Measurements from ENCODE around the gene CHTF18.

CHTF18 gene

DNA sequence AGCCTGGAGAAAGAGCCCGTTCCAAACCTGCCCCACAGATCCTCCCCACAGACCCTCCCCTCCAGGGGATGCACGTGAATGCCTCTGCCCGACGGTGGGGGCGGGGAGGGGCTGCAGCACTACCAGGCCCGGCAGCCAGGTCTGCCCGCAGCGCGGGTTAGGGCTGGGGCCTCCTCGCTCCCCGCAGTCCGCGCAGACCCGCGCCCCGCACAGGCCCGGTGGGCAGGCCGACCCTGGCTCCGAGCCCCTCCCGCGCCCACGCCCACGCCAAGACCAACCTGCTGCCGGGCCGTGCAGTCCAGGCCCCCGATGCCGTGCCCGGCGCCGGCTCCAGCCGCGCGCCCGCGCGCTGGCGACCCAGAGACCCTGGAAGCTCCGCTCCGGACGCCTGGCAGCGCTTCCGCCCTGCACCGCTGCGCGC lies 432 bp upstream of the CHTF18 start, which contains the start of gene RPUSD1:
RPUSD1 (minus strand) TSS at position 404 of the 421 bp plus-strand sequence. CDS start 644 bp downstream, outside the sequence.
- H4K20me1 ChIP-seq (ENCODE audit: control insufficient read depth, insufficient read depth, low read depth, low read length): no peaks in the 10 kb centered on the region; the same call in 1 of the 2 replicates
- peak within 1 kb of the TSS; percentile 33 for H3K27ac ChIP-seq (ENCODE audit: low read depth, low read length)
- H3K9me2 ChIP-seq (replicated peaks; ENCODE audit: control insufficient read depth, low read length): no peaks in the 10 kb centered on the region
- peaks cover 17% of the 10 kb centered on the region for H3K4me1 ChIP-seq (ENCODE audit: control insufficient read depth, low read length)
- peak within 1 kb of the TSS; percentile 90 for H3K4me2 ChIP-seq (ENCODE audit: low read length)
- H3K4me3 ChIP-seq (ENCODE audit: low read length): peak within 1 kb of the TSS; percentile 82
- H3K79me2 ChIP-seq (ENCODE audit: control insufficient read depth, low read length): peaks cover 54% of the 10 kb centered on the region
- H3K36me3 ChIP-seq (ENCODE audit: control insufficient read depth, low read length): peaks cover 64% of the 10 kb centered on the region
- no peaks in the 10 kb centered on the region for H3K9me3 ChIP-seq (ENCODE audit: control insufficient read depth, insufficient read depth, low read length)
- TF ChIP-seq EZH2phosphoT487 (IDR thresholded peaks at IDR 0.05; ENCODE audit: borderline replicate concordance, low read length) (no peak), CTCF (IDR thresholded peaks at IDR 0.05; ENCODE audit: low read depth, low read length, poor library complexity, severe bottlenecking) (no peak)
- peaks cover 3% of the 10 kb centered on the region; the same call in 1 of the 2 replicates for H3K27me3 ChIP-seq (ENCODE audit: control insufficient read depth, low read length)
- no peaks in the 10 kb centered on the region for H3F3A ChIP-seq (ENCODE audit: control insufficient read depth, insufficient read depth)

- TF ChIP-seq CTCF (IDR thresholded peaks at IDR 0.05; ENCODE audit: low read depth, low read length, poor library complexity, severe bottlenecking) (no peak), EZH2phosphoT487 (IDR thresholded peaks at IDR 0.05; ENCODE audit: borderline replicate concordance, low read length) (no peak)
- no peaks in the 10 kb centered on the region for H3F3A ChIP-seq (ENCODE audit: control insufficient read depth, insufficient read depth)
- peaks cover 17% of the 10 kb centered on the region for H3K4me1 ChIP-seq (ENCODE audit: control insufficient read depth, low read length)
- peak overlapping the region; percentile 82 for H3K4me3 ChIP-seq (ENCODE audit: low read length)
- H3K9me2 ChIP-seq (replicated peaks; ENCODE audit: control insufficient read depth, low read length): no peaks in the 10 kb centered on the region
- peaks cover 67% of the 10 kb centered on the region for H3K36me3 ChIP-seq (ENCODE audit: control insufficient read depth, low read length)
- no peaks in the 10 kb centered on the region; the same call in 1 of the 2 replicates for H4K20me1 ChIP-seq (ENCODE audit: control insufficient read depth, insufficient read depth, low read depth, low read length)
- H3K27ac ChIP-seq (ENCODE audit: low read depth, low read length): no peak overlapping the region
- peaks cover 54% of the 10 kb centered on the region for H3K79me2 ChIP-seq (ENCODE audit: control insufficient read depth, low read length)
- H3K9me3 ChIP-seq (ENCODE audit: control insufficient read depth, insufficient read depth, low read length): no peaks in the 10 kb centered on the region
- peak overlapping the region; percentile 90 for H3K4me2 ChIP-seq (ENCODE audit: low read length)
- H3K27me3 ChIP-seq (ENCODE audit: control insufficient read depth, low read length): no peaks in the 10 kb centered on the region
Observed at GRCh38 chr16:789191-789850, 901 bp downstream of the CHTF18 start.

GRCh38 chr16:790086-790485 lies 1.7 kb downstream of the CHTF18 start:
- Histone ChIP-seq H3K27ac (ENCODE audit: low read depth, low read length) (no peak overlapping the region), H3K4me2 (ENCODE audit: low read length) (peak overlapping the region; percentile 90; the same call in 1 of the 2 replicates), H3K36me3 (ENCODE audit: control insufficient read depth, low read length) (peaks cover 63% of the 10 kb centered on the region)

More at GRCh38 chr16:790086-790485, 1.7 kb downstream of the CHTF18 start:
- H3K4me1 ChIP-seq (ENCODE audit: control insufficient read depth, low read length): peaks cover 17% of the 10 kb centered on the region
- TF ChIP-seq CTCF (IDR thresholded peaks at IDR 0.05; ENCODE audit: low read depth, low read length, poor library complexity, severe bottlenecking) (no peak), EZH2phosphoT487 (IDR thresholded peaks at IDR 0.05; ENCODE audit: borderline replicate concordance, low read length) (no peak)
- H3K9me2 ChIP-seq (replicated peaks; ENCODE audit: control insufficient read depth, low read length): no peaks in the 10 kb centered on the region
- H3K79me2 ChIP-seq (ENCODE audit: control insufficient read depth, low read length): peaks cover 54% of the 10 kb centered on the region
- no peak overlapping the region for H3K4me3 ChIP-seq (ENCODE audit: low read length)
- H3F3A ChIP-seq (ENCODE audit: control insufficient read depth, insufficient read depth): no peaks in the 10 kb centered on the region
- H3K9me3 ChIP-seq (ENCODE audit: control insufficient read depth, insufficient read depth, low read length): no peaks in the 10 kb centered on the region
- no peaks in the 10 kb centered on the region for H3K27me3 ChIP-seq (ENCODE audit: control insufficient read depth, low read length)
- no peaks in the 10 kb centered on the region; the same call in 1 of the 2 replicates for H4K20me1 ChIP-seq (ENCODE audit: control insufficient read depth, insufficient read depth, low read depth, low read length)
